NB4 (cell line): ENCODE results near the gene PDE9A.

Experiments used
- MYC ChIP-seq: IDR thresholded peaks from 2 replicates; pipeline ENCODE4 v1.6.1; 2011; ENCODE audit warnings: low read depth, low read length
- POLR2A ChIP-seq: IDR thresholded peaks from 2 replicates; pipeline ENCODE4 v1.6.1; 2011; ENCODE audit warnings: mild to moderate bottlenecking; ENCODE audit not compliant: insufficient read length; ENCODE audit errors: extremely low read depth
- TF ChIP-seq, protein P1 (sequence below): IDR thresholded peaks from one replicate; pipeline ENCODE4 v1.5.1; 2012; ENCODE audit warnings: low read depth, low read length

- TF ChIP-seq, protein P1, sequence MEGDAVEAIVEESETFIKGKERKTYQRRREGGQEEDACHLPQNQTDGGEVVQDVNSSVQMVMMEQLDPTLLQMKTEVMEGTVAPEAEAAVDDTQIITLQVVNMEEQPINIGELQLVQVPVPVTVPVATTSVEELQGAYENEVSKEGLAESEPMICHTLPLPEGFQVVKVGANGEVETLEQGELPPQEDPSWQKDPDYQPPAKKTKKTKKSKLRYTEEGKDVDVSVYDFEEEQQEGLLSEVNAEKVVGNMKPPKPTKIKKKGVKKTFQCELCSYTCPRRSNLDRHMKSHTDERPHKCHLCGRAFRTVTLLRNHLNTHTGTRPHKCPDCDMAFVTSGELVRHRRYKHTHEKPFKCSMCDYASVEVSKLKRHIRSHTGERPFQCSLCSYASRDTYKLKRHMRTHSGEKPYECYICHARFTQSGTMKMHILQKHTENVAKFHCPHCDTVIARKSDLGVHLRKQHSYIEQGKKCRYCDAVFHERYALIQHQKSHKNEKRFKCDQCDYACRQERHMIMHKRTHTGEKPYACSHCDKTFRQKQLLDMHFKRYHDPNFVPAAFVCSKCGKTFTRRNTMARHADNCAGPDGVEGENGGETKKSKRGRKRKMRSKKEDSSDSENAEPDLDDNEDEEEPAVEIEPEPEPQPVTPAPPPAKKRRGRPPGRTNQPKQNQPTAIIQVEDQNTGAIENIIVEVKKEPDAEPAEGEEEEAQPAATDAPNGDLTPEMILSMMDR: no peak
- TF ChIP-seq POLR2A: no peak
- no peak for TF ChIP-seq MYC
Measured at GRCh38 chr21:42775123-42775522, 121.7 kb downstream of the PDE9A start.
